Tibial nerve (tissue), 4 donors: ENCODE measurements around the gene SLC25A45. TPM values are rescaled to one million over a fixed set of nuclear protein-coding genes. Genes with fewer than 3 reads are reported as not detected.

Source experiments
- DNase-seq, 2 donors: peaks; one replicate each; pipeline ENCODE4 v3.0.0-alpha.2; 2019; ENCODE audit warnings: low spot score in 2 of 2
- H3K27ac ChIP-seq, 4 donors: fragments of 200-600 bp; sonication (generic) in 3 of 4; one replicate each; pipeline ENCODE4 v1.5.1; 2017 to 2019; ENCODE audit warnings: mild to moderate bottlenecking in 1 of 4
- H3K27me3 ChIP-seq, 2 donors: fragments of 200-600 bp; sonication (generic) in 1 of 2; one replicate each; pipeline versions ENCODE4 v1.5.1 to v1.6.0; 2017 to 2019
- H3K36me3 ChIP-seq, 3 donors: fragments of 200-600 bp; sonication (generic); one replicate each; pipeline ENCODE4 v1.5.1; 2018 to 2019
- H3K4me1 ChIP-seq, 4 donors: fragments of 200-600 bp; sonication (generic) in 3 of 4; one replicate each; pipeline ENCODE4 v1.5.1; 2017 to 2019
- H3K4me3 ChIP-seq, 4 donors: fragments of 200-600 bp; sonication (generic) in 3 of 4; one replicate each; pipeline ENCODE4 v1.5.1; 2017 to 2019; ENCODE audit warnings: mild to moderate bottlenecking in 1 of 4, moderate library complexity in 1 of 4
- H3K9me3 ChIP-seq, 4 donors: fragments of 200-600 bp; sonication (generic) in 3 of 4; one replicate each; pipeline ENCODE4 v1.5.1; 2017 to 2019
- CTCF ChIP-seq, 5 experiments: fragments of 200-600 bp in 3 of 5; fragments of 450-650 bp in 2 of 5; sonication (generic) in 3 of 5; IDR thresholded peaks; one replicate each; pipeline ENCODE4 v1.5.1; 2016 to 2019; ENCODE audit warnings: antibody characterized with exemption in 5 of 5, mild to moderate bottlenecking in 3 of 5, moderate library complexity in 2 of 5
- EP300 ChIP-seq, 2 donors: sonication (generic); formaldehyde crosslinking; IDR thresholded peaks; one replicate each; pipeline ENCODE4 v1.6.1; 2017; ENCODE audit warnings: antibody characterized with exemption in 2 of 2, mild to moderate bottlenecking in 1 of 2
- POLR2A ChIP-seq, 2 donors: fragments of 450-650 bp; IDR thresholded peaks; one replicate each; pipeline ENCODE4 v1.6.1; 2017; ENCODE audit warnings: antibody characterized with exemption in 2 of 2, mild to moderate bottlenecking in 2 of 2, moderate library complexity in 2 of 2
- WGBS, 2 donors: methylation state at CpG; one replicate each; pipeline ENCODE4 v1.1.5; 2018; 5-methylcytosine and 5-hydroxymethylcytosine counted together
- total RNA-seq, 4 donors: library from RNA; depleted of rRNA; stranded (reverse); fragments of >200 nt; gene quantifications; one replicate each; pipeline ENCODE4 v1.1.0, GENCODE V29; 2016

The SLC25A45 gene
- total RNA-seq, 4 donors from 2014 or later = 1.8 to 22.5 (median 8.5) TPM

GRCh38 chr11:65355776-65356393 lies 26.6 kb downstream of the SLC25A45 start:
- 38% methylated on average over 19 to 23 of the region's 35 CpGs for WGBS, 2 donors

GRCh38 chr11:65355013-65355775 lies 27.3 kb downstream of the SLC25A45 start:
- Histone ChIP-seq H3K27me3 (peaks cover 0 to 6% of the 10 kb centered on the region in 2 donors), H3K4me3 (peak overlapping the region; percentile 34 to 83 (median 66)), H3K27ac (peak overlapping the region; percentile 21 to 85 (median 57)), H3K9me3 (no peaks in the 10 kb centered on the region), H3K4me1 (peaks cover 0 to 26% (median 9%) of the 10 kb centered on the region in 4 donors), H3K36me3 (peaks cover 0 to 26% (median 2%) of the 10 kb centered on the region in 3 donors)
- no peak for DNase-seq
- TF ChIP-seq POLR2A (IDR thresholded peaks at IDR 0.05) = no peak
- TF ChIP-seq CTCF (IDR thresholded peaks at IDR 0.05) = no peak
- no peak for TF ChIP-seq EP300 (IDR thresholded peaks at IDR 0.05)
- 2 to 4% methylated on average over 32 to 35 of the region's 47 CpGs for WGBS, 2 donors

More at GRCh38 chr11:65355776-65356393, 26.6 kb downstream of the SLC25A45 start:
- no peak for DNase-seq
- Histone ChIP-seq H3K36me3 (peaks cover 0 to 19% (median 0%) of the 10 kb centered on the region in 3 donors), H3K9me3 (no peaks in the 10 kb centered on the region), H3K4me1 (peaks cover 0 to 26% (median 9%) of the 10 kb centered on the region in 4 donors), H3K27me3 (peaks cover 0 to 6% of the 10 kb centered on the region in 2 donors), H3K4me3 (peak overlapping the region; percentile 34 to 83 (median 66)), H3K27ac (peak overlapping the region in 1 of 4 donors; percentile 85)
- TF ChIP-seq EP300 (IDR thresholded peaks at IDR 0.05) (no peak), CTCF (IDR thresholded peaks at IDR 0.05) (no peak), POLR2A (IDR thresholded peaks at IDR 0.05) (no peak)

GRCh38 chr11:65354265-65355012 lies 28.0 kb downstream of the SLC25A45 start, which contains the start of gene TIGD3:
TSS of gene TIGD3 (plus strand) at chr11:65354751. CDS start at chr11:65355809, 1,058 bp downstream.
- peak within 1 kb of the TSS; percentile 21 to 85 (median 58) for H3K27ac ChIP-seq
- H3K27me3 ChIP-seq = peaks cover 0 to 6% of the 10 kb centered on the region in 2 donors
- TF ChIP-seq EP300 (IDR thresholded peaks at IDR 0.05) (peak in 1 of 2 donors; percentile 62), CTCF (IDR thresholded peaks at IDR 0.05) (peak in 1 of 5 experiments; percentile 11), POLR2A (IDR thresholded peaks at IDR 0.05) (peak; percentile 60 to 81)
- peaks cover 0 to 33% (median 10%) of the 10 kb centered on the region in 3 donors for H3K36me3 ChIP-seq
- H3K4me1 ChIP-seq = peaks cover 0 to 26% (median 9%) of the 10 kb centered on the region in 4 donors
- H3K4me3 ChIP-seq = peak within 1 kb of the TSS; percentile 34 to 83 (median 66)
- no peaks in the 10 kb centered on the region for H3K9me3 ChIP-seq
- DNase-seq = peak; percentile 95 to 96
- WGBS, 2 donors = 0% methylated on average over 14 to 18 of the region's 79 CpGs

- peaks cover 0 to 39% (median 14%) of the 10 kb centered on the region in 3 donors for H3K36me3 ChIP-seq
- DNase-seq = no peak
- WGBS, 2 donors = 11 to 18% methylated on average over 16 of the region's 16 CpGs
- H3K4me1 ChIP-seq = peaks cover 0 to 26% (median 9%) of the 10 kb centered on the region in 4 donors
- peak overlapping the region; percentile 22 to 83 (median 66) for H3K4me3 ChIP-seq
- H3K9me3 ChIP-seq = no peaks in the 10 kb centered on the region
- H3K27me3 ChIP-seq = peaks cover 0 to 6% of the 10 kb centered on the region in 2 donors
- peak overlapping the region in 3 of 4 donors; percentile 36 to 80 (median 72) for H3K27ac ChIP-seq
- TF ChIP-seq POLR2A (IDR thresholded peaks at IDR 0.05) = no peak
- no peak for TF ChIP-seq EP300 (IDR thresholded peaks at IDR 0.05)
Observed at GRCh38 chr11:65353900-65354264, 28.6 kb downstream of the SLC25A45 start.

- 79 to 86% methylated on average over 7 of the region's 7 CpGs for WGBS, 2 donors
- H3K4me3 ChIP-seq = no peak overlapping the region
- no peak for DNase-seq
Observed at GRCh38 chr11:65353376-65353775, 29.1 kb downstream of the SLC25A45 start.

More at GRCh38 chr11:65353376-65353775, 29.1 kb downstream of the SLC25A45 start:
- Histone ChIP-seq H3K4me1 (peaks cover 0 to 26% (median 9%) of the 10 kb centered on the region in 4 donors), H3K27ac (no peak overlapping the region), H3K36me3 (peaks cover 0 to 44% (median 19%) of the 10 kb centered on the region in 3 donors), H3K9me3 (no peaks in the 10 kb centered on the region), H3K27me3 (peaks cover 0 to 6% of the 10 kb centered on the region in 2 donors)
- TF ChIP-seq EP300 (IDR thresholded peaks at IDR 0.05) = no peak
- TF ChIP-seq CTCF (IDR thresholded peaks at IDR 0.05) = no peak
- TF ChIP-seq POLR2A (IDR thresholded peaks at IDR 0.05) = no peak
